Naive thymus-derived CD4-positive, alpha-beta T cell (primary cell): ENCODE results near the gene TNIK. TPM values are rescaled to one million over a fixed set of nuclear protein-coding genes. Genes with fewer than 3 reads are reported as not detected.
"Not testable (repeated sequence)": the region's sequence is repeated elsewhere in the genome, so short reads cannot be mapped to it uniquely, and the experiment has no call there.

Source experiments
- ATAC-seq: fragments of 150-1000 bp; cut with Tn5 transposase; 2 replicates; pipeline ENCODE4 v1.10.0; 2021; ENCODE audit warnings: mild to moderate bottlenecking, moderate library complexity
- CTCF ChIA-PET: fragments of 350-600 bp; sonication (Branson Sonifier 250); formaldehyde crosslinking; loops from one replicate; lab custom pipeline; 2021; ENCODE audit warnings: antibody characterized with exemption; lab: Charles Lee
- POLR2A ChIA-PET: fragments of 350-600 bp; sonication (Branson Sonifier 250); formaldehyde crosslinking; loops from one replicate; lab custom pipeline; 2021; ENCODE audit warnings: antibody characterized with exemption, inconsistent platforms; lab: Charles Lee
- DNase-seq, 9 donors: peaks; one replicate each; pipeline versions ENCODE4 v3.0.0 to v3.0.0-alpha.2; 2020 to 2022; ENCODE audit warnings: mixed read lengths in 1 of 9
- H3K27ac ChIP-seq: one replicate; pipeline ENCODE4 v1.7.0; 2013; ENCODE audit warnings: mild to moderate bottlenecking, low read depth, low read length, moderate library complexity
- H3K27me3 ChIP-seq, 2 donors: one replicate each; pipeline ENCODE4 v1.7.0; 2013; ENCODE audit warnings: low read length in 2 of 2, mild to moderate bottlenecking in 2 of 2, moderate library complexity in 2 of 2; ENCODE audit not compliant: control insufficient read depth in 2 of 2, insufficient read depth in 2 of 2
- H3K36me3 ChIP-seq, 3 experiments: 1 replicate in 2 of 3; 2 replicates in 1 of 3; pipeline ENCODE4 v1.7.0; 2013; ENCODE audit warnings: low read length in 3 of 3, mild to moderate bottlenecking in 3 of 3, moderate library complexity in 1 of 3; ENCODE audit not compliant: insufficient read depth in 3 of 3, control insufficient read depth in 2 of 3
- H3K4me1 ChIP-seq, 2 donors: one replicate each; pipeline ENCODE4 v1.7.0; 2013; ENCODE audit warnings: low read length in 2 of 2, mild to moderate bottlenecking in 2 of 2, moderate library complexity in 1 of 2; ENCODE audit not compliant: control insufficient read depth in 2 of 2, insufficient read depth in 2 of 2
- H3K4me3 ChIP-seq: 2 replicates; pipeline ENCODE4 v1.7.0; 2013; ENCODE audit warnings: mild to moderate bottlenecking, low read length
- H3K9me3 ChIP-seq, 3 experiments: 1 replicate in 2 of 3; 2 replicates in 1 of 3; pipeline ENCODE4 v1.7.0; 2013; ENCODE audit warnings: low read length in 3 of 3; ENCODE audit not compliant: control insufficient read depth in 2 of 3
- H3K27ac Mint-ChIP-seq, 9 donors: one replicate each; pipeline ENCODE4 v1.8.0; 2020 to 2022; ENCODE audit warnings: mixed read lengths in 9 of 9, mild to moderate bottlenecking in 8 of 9, moderate library complexity in 5 of 9, inconsistent platforms in 2 of 9
- H3K27me3 Mint-ChIP-seq, 5 donors: one replicate each; pipeline ENCODE4 v1.8.0; 2021 to 2022; ENCODE audit warnings: mixed read lengths in 5 of 5, mild to moderate bottlenecking in 1 of 5
- H3K36me3 Mint-ChIP-seq, 5 donors: one replicate each; pipeline ENCODE4 v1.8.0; 2020 to 2022; ENCODE audit warnings: mixed read lengths in 5 of 5, mild to moderate bottlenecking in 3 of 5, inconsistent platforms in 1 of 5
- H3K4me1 Mint-ChIP-seq, 7 donors: one replicate each; pipeline ENCODE4 v1.8.0; 2020 to 2022; ENCODE audit warnings: mixed read lengths in 7 of 7, mild to moderate bottlenecking in 3 of 7, inconsistent platforms in 1 of 7
- H3K4me3 Mint-ChIP-seq, 10 donors: one replicate each; pipeline ENCODE4 v1.8.0; 2020 to 2022; ENCODE audit warnings: mild to moderate bottlenecking in 10 of 10, mixed read lengths in 10 of 10, moderate library complexity in 6 of 10, inconsistent platforms in 2 of 10
- H3K9me3 Mint-ChIP-seq, 11 donors: one replicate each; pipeline ENCODE4 v1.8.0; 2020 to 2022; ENCODE audit warnings: mixed read lengths in 11 of 11, mild to moderate bottlenecking in 4 of 11, inconsistent platforms in 1 of 11, moderate library complexity in 1 of 11
- intact Hi-C, 2 donors: fragments of 100-400 bp; cut with micrococcal nuclease; formaldehyde crosslinking; loops; one replicate each; pipeline ENCODE4 v1.15.1; 2023
- polyA plus RNA-seq, 2 donors: library from polyadenylated mRNA; unstranded; fragments of 300-500 nt; fragmentation: Illumina TruSeq; gene quantifications; one replicate each; pipeline ENCODE4 v1.2.3, GENCODE V29; 2021
- total RNA-seq, 6 experiments: library from RNA in 5 of 6; stranded (reverse) in 5 of 6; gene quantifications; 1 replicate in 5 of 6; 2 replicates in 1 of 6; pipeline ENCODE4 v1.2.3 and lab custom pipeline; 2021 to 2026

TNIK gene
- total and polyA plus RNA-seq, 7 experiments from 2014 or later = 20.2 to 74.9 (median 66.3) TPM

DNA sequence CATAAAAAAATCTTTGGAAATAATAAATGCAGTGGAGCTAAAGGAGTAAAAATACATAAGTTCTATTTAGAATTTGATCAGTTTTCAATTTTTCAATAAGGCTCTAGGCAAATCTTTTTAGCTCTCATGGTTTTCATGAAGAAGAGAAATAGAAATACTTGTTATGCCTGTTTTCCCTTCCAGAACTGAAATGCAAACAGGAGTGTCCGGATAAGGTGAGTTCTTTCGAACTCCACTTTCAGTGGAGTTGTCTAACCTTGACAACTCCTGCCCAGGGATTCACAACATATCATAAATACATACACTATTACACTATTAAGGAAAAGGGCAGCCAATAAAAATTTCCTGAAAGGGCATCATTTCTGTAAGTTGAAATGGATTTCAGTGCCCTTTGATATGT is 217.3 kb downstream of the TNIK start:
- ATAC-seq = no peak
- no peak overlapping the region for H3K4me3 ChIP-seq
- DNase-seq = no peak
- H3K9me3 ChIP-seq = no peaks in the 10 kb centered on the region
- Mint-ChIP-seq H3K27me3 (no peaks in the 10 kb centered on the region), H3K36me3 (peaks cover 3 to 15% (median 13%) of the 10 kb centered on the region in 5 donors), H3K4me3 (no peak overlapping the region), H3K4me1 (peaks cover 0 to 22% (median 15%) of the 10 kb centered on the region in 7 donors), H3K27ac (no peak overlapping the region), H3K9me3 (peaks cover 0 to 4% (median 0%) of the 10 kb centered on the region in 11 donors)
- intact Hi-C loops = no loop called here
- POLR2A ChIA-PET = interaction anchor here (0.6 kb wide), 1 partner anchor 47 kb away, joined by 3 read pairs; no protein-coding TSS in a partner anchor
- no peak overlapping the region for H3K27ac ChIP-seq
- CTCF ChIA-PET = no interaction called here
- no peaks in the 10 kb centered on the region for H3K36me3 ChIP-seq
- H3K27me3 ChIP-seq = no peaks in the 10 kb centered on the region
- H3K4me1 ChIP-seq = peaks cover 23 to 25% of the 10 kb centered on the region in 2 donors

DNA sequence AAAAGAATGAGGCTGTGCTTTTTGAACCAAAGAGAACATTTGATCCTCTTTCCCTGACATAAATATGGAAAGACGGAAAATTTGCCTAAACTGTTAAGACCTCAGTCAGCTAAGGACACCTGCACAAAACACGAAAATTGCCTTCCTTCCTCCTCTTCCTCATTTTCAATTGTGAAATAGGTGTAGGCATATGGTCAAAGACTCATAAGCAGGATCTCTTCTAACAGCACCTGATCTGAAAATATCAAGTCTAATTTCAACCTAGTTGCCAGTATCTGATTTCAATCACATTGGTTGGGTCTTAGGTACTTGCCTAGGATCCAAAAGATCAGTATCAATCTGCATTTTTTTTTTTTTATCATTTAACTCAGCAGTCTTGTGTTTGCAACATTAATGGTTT is 218.0 kb downstream of the TNIK start:
- Mint-ChIP-seq H3K4me3 (no peak overlapping the region), H3K36me3 (peaks cover 3 to 18% (median 13%) of the 10 kb centered on the region in 5 donors)

DNA sequence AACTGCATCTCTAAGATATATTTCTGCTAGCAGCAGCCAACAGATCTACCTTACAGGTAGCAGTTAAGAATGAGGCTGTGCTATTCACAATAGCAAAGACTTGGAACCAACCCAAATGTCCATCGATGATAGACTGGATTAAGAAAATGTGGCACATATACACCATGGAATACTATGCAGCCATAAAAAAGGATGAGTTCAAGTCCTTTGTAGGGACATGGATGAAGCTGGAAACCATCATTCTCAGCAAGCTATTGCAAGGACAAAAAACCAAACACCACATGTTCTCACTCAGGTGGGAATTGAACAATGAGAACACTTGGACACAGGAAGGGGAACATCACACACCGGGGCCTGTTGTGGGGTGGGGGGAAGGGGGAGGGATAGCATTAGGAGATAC is 218.6 kb downstream of the TNIK start:
- H3K27me3 Mint-ChIP-seq, POLR2A ChIA-PET, H3K27me3 ChIP-seq, ATAC-seq, H3K27ac ChIP-seq, H3K9me3 Mint-ChIP-seq, H3K9me3 ChIP-seq, H3K4me3 Mint-ChIP-seq, H3K27ac Mint-ChIP-seq, H3K36me3 ChIP-seq, CTCF ChIA-PET, DNase-seq, intact Hi-C loops, H3K4me3 ChIP-seq: not testable (repeated sequence)
- H3K4me1 Mint-ChIP-seq = peaks cover under 1 to 22% (median 16%) of the 10 kb centered on the region in 7 donors
- peaks cover 3 to 18% (median 13%) of the 10 kb centered on the region in 5 donors for H3K36me3 Mint-ChIP-seq
- H3K4me1 ChIP-seq = peaks cover 11 to 12% of the 10 kb centered on the region in 2 donors

More for the DNA sequence above, 218.0 kb downstream of the TNIK start:
- no peak overlapping the region for H3K4me3 ChIP-seq
- H3K27ac ChIP-seq = no peak overlapping the region
- Mint-ChIP-seq H3K27me3 (no peaks in the 10 kb centered on the region), H3K4me1 (peaks cover 0 to 22% (median 15%) of the 10 kb centered on the region in 7 donors), H3K27ac (no peak overlapping the region), H3K9me3 (peaks cover 0 to 4% (median 0%) of the 10 kb centered on the region in 11 donors)
- H3K9me3 ChIP-seq = no peaks in the 10 kb centered on the region
- H3K36me3 ChIP-seq = no peaks in the 10 kb centered on the region
- H3K4me1 ChIP-seq = peaks cover 17% of the 10 kb centered on the region in 2 donors
- ATAC-seq = no peak
- intact Hi-C loops = no loop called here
- ChIA-PET CTCF (no interaction called here), POLR2A (interaction anchor here (0.6 kb wide), 1 partner anchor 69 kb away, joined by 3 read pairs; no protein-coding TSS in a partner anchor)
- no peaks in the 10 kb centered on the region for H3K27me3 ChIP-seq
- DNase-seq = no peak

DNA sequence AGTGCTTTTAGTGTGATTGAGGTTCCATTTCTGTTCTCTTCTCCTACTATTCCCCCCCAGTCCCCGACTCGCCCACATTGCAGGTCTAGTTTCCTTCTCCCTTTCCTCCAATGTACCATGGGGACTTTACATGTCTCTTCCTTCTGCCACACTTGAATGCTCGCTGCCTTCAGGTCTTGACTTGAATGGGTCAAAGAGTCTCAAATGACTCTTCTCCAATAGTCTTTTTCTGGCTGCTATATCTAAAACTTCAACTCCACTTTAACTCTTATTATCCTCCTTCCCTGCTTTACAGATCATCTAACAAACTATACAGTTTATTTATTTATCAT is 219.7 kb downstream of the TNIK start:
- intact Hi-C loops = loop anchor here in 1 of 2 donors (1.0 kb wide), 1 partner anchor 8 kb away; no protein-coding TSS in a partner anchor
- Histone ChIP-seq H3K4me1 (peaks cover 0 to under 1% of the 10 kb centered on the region in 2 donors), H3K27me3 (no peaks in the 10 kb centered on the region), H3K4me3 (no peak overlapping the region), H3K9me3 (no peaks in the 10 kb centered on the region), H3K27ac (no peak overlapping the region), H3K36me3 (no peaks in the 10 kb centered on the region)
- H3K27ac Mint-ChIP-seq = peak overlapping the region in 4 of 9 donors; percentile 1 to 54 (median 17)
- H3K9me3 Mint-ChIP-seq = peaks cover 0 to 4% (median 0%) of the 10 kb centered on the region in 11 donors
- ChIA-PET POLR2A (no interaction called here), CTCF (no interaction called here)
- ATAC-seq (no peak), DNase-seq (no peak)
- no peak overlapping the region for H3K4me3 Mint-ChIP-seq
- H3K36me3 Mint-ChIP-seq = peaks cover 3 to 24% (median 14%) of the 10 kb centered on the region in 5 donors
- no peaks in the 10 kb centered on the region for H3K27me3 Mint-ChIP-seq
- H3K4me1 Mint-ChIP-seq = peaks cover 1 to 33% (median 24%) of the 10 kb centered on the region in 7 donors

DNA sequence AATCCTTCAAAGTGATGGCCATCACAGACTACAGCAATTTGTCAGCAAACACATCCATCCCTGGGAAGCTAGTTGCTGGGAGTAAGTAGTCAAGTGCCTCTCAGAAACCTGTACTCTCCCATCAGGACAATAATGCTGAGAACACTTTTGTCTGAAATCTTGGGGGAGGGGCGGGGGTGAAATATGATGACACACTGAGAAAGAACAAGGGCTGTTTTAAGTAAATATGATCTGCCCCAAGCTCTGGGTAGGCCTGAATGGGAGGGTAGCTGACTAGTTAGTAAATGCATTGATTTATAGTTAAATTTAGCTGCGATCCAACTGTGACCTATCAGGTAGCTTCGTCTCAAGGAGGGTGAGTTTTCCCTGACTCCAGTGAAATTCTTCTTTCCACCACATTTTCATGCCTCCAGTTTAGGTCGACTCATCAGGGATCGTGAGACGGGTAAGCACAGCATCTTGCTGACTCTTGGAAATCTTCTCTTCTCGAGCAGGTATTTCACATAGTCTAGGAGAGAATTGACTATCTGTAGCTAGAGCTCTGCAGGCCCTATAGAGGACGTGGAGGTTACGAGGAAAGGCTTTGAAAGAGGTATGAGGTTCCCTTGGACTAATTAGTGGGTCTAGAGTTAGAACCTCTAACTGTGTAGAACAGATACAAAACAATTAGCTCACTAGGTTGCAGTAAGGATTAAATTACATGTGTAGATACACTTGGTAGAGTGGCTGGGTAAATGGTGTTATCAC is 220.3 kb downstream of the TNIK start:
- Histone ChIP-seq H3K27me3 (no peaks in the 10 kb centered on the region), H3K9me3 (no peaks in the 10 kb centered on the region), H3K4me1 (no peaks in the 10 kb centered on the region), H3K27ac (no peak overlapping the region), H3K4me3 (no peak overlapping the region), H3K36me3 (no peaks in the 10 kb centered on the region)
- H3K27me3 Mint-ChIP-seq = no peaks in the 10 kb centered on the region
- intact Hi-C loops = loop anchor here (1.0 to 2.0 kb wide), 2 partner anchors 8 to 13 kb away; no protein-coding TSS in a partner anchor
- peaks cover 1 to 35% (median 22%) of the 10 kb centered on the region in 7 donors for H3K4me1 Mint-ChIP-seq
- ChIA-PET CTCF (no interaction called here), POLR2A (interaction anchor here (0.7 kb wide), 1 partner anchor 29 kb away, joined by 3 read pairs; no protein-coding TSS in a partner anchor)
- ATAC-seq (no peak), DNase-seq (no peak)
- peaks cover 0 to 4% (median 1%) of the 10 kb centered on the region in 11 donors for H3K9me3 Mint-ChIP-seq
- H3K27ac Mint-ChIP-seq = no peak overlapping the region
- no peak overlapping the region for H3K4me3 Mint-ChIP-seq
- peaks cover 3 to 27% (median 15%) of the 10 kb centered on the region in 5 donors for H3K36me3 Mint-ChIP-seq

DNA sequence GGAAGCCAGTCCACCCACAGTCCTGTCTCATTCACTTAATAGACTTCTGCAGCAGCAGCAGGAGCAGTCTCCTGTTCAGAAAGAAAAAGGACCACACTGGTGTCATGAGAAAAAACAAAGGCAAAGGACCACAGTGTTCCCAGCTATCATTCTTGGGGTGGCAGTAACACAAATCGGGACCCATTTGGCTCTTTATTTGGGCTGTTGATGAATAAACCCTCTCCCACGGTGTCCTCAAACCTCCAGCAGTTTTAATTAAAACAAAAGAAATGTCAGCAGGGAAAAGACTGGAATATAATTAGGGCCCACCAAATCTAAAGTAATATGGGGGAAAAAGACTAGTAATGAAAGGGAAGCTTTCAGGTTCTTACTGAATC is 223.2 kb downstream of the TNIK start:
- POLR2A ChIA-PET = interaction anchor here (0.7 kb wide), 2 partner anchors 20 to 259 kb away, joined by 3 to 4 read pairs; no protein-coding TSS in a partner anchor
- Mint-ChIP-seq H3K27ac (peak overlapping the region in 1 of 9 donors; percentile 47), H3K9me3 (peaks cover 0 to 4% (median 0%) of the 10 kb centered on the region in 11 donors), H3K36me3 (peaks cover 4 to 31% (median 22%) of the 10 kb centered on the region in 5 donors), H3K27me3 (no peaks in the 10 kb centered on the region), H3K4me1 (peaks cover 14 to 49% (median 41%) of the 10 kb centered on the region in 7 donors), H3K4me3 (no peak overlapping the region)
- intact Hi-C loops = no loop called here
- Histone ChIP-seq H3K4me3 (no peak overlapping the region), H3K27ac (no peak overlapping the region), H3K36me3 (no peaks in the 10 kb centered on the region), H3K4me1 (no peaks in the 10 kb centered on the region), H3K9me3 (no peaks in the 10 kb centered on the region), H3K27me3 (no peaks in the 10 kb centered on the region)
- ATAC-seq (no peak), DNase-seq (no peak)
- CTCF ChIA-PET = no interaction called here
